GM19240 (cell line): Measurements from ENCODE around the gene COCH.
"Not testable (repeated sequence)": the region's sequence is repeated elsewhere in the genome, so short reads cannot be mapped to it uniquely, and the experiment has no call there.

Source experiments
- DNase-seq: peaks from one replicate; pipeline ENCODE4 v3.0.0; 2011; ENCODE audit warnings: low spot score; ENCODE audit not compliant: insufficient read length

COCH gene

DNA sequence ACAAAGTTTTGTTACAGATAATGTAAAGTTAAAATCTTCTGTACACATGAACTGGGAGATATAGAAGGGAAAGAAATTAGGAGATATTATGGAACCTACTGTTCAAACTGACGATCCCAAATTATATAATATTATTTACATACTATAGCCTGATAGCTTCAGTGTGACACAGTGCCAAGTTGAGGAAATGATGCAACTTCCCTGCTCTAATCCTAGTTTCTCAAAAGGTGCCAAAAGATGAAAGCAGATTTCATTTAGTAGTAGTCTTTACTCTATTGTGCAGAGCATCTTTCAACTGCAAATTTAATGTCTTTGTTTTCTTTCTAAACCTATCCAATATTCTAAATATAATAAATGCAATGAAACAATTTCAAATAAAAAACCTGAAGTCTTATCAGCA is 46.9 kb downstream of the COCH start:
- DNase-seq = no peak

DNA sequence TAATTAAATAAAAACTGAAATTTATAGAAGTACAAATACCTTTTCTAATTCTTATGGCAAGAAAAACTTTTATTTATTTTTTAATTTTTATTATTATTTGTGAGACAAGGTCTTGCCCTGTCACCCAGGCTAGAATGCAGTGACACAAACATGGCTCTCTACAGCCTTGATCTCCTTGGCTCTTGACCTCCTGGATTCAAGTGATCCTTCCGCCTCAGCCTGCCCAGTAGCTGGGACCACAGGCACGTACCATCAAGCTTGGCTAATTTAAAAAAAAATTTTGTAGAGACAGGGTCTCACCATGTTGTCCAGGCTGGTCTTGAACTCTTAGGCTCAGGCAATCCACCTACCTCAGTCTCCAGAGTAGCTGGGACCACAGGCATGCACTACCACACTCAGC is 47.4 kb downstream of the COCH start:
- no peak for DNase-seq

DNA sequence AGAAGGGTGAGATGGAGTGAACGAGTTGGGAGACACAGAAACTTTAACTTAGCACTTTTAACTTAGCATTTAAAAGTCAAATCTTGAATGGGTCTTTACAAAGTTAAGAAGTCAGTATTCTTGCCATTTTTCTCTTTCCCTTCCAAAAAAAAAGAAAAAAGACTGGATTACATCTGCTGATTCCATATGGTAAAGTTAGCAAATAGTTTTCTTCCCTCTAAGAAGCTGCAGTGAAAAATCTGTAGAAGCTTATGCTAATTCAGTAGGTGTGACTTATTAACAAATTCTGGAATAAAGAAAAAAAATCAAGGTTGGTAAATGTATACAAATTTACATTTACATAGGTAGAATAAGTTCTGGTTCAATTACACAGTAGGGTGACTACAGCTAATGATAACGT is 50.9 kb downstream of the COCH start:
- DNase-seq = no peak

DNA sequence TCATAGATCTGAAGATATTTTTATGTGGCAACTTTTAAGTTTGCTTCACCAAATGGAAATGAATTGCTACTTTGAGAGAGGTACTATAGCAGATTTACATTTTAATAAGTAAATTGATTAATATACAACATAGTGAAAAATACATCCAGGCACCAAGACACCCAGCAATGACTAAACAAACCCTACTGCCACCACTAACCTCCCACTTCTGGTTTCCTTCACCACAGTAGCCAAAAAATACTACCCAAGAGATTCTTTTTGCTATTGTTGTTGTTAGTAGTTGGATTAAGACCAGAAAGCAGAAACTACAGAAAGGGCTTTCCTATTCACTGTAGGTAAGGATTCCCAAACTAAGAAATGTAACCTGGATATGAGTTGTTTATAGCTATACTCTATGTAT is 54.1 kb downstream of the COCH start:
- no peak for DNase-seq

DNA sequence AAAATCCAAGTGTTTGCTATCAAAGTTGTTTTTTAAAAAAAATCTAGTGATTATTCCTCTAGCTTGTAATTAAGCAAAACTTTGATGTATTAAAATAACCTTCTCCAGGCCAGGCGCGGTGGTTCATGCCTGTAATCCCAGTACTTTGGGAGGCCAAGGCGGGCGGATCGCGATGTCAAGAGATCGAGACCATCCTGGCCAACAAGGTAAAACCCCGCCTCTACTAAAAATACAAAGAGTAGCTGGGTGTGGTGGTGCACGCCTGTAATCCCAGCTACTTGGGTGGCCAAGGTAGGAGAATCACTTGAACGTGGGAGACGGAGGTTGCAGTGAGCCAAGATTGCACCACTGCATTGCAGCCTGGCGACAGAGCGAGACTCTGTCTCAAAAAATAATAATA is 59.6 kb downstream of the COCH start:
- not testable (repeated sequence) for DNase-seq

DNA sequence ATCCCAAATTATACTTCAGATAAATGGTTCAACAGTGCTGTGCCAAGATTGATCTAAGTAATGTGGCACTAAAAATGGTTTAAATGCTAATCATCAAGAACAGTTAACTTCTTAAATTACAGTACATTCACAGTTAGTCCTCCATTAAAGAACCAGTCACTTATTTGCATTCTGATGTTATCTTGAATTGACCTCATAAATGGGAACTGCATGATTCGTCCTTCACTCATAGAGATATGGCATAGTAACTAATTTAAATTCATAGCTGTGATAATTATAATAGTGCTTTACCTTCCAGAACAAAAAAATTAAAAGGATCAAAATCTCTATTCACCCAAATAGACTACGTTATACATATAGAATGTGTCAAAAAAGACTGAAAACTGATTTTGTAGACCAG is 61.1 kb downstream of the COCH start:
- no peak for DNase-seq

DNA sequence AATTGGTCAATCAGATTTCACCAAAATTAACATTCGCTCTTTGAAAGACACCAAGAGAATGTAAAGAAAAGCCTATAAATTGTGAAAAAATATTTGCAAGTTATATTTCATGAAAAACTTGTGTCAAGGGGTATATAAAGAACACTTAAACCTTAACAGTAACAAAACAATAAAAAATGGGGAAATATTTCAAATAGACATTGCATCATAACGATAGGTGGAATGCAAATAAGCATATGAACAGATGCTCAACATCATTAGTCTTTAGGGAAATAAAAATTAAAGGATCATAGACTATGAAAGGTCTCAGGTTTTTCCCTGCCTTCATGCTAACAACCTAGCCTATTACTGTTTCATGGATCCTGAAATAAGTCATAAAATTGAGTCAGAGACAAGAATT is 64.3 kb downstream of the COCH start:
- no peak for DNase-seq
